Measurements from ENCODE around the gene CHST15. TPM values are rescaled to one million over a fixed set of nuclear protein-coding genes. Genes with fewer than 3 reads are reported as not detected.

The CHST15 gene
- total RNA-seq, 1 donor from 2014 or later = 4.5 TPM

GRCh38 chr10:124032971-124033886, 60.2 kb downstream of the CHST15 start:
- DNase-seq = no peak
- Histone ChIP-seq H3K4me3 (no peak overlapping the region), H3K9me3 (replicated peaks) (no peaks in the 10 kb centered on the region), H3K27ac (replicated peaks) (no peak overlapping the region), H3K36me3 (peaks cover 4% of the 10 kb centered on the region), H3K4me1 (peaks cover 11% of the 10 kb centered on the region), H3K27me3 (ENCODE audit: low read depth) (peaks cover 10% of the 10 kb centered on the region)
- no peak for TF ChIP-seq CTCF (IDR thresholded peaks at IDR 0.05; ENCODE audit: borderline replicate concordance)
- intact Hi-C loops (cut with micrococcal nuclease) = no loop called here

- Histone ChIP-seq H3K4me3 (no peak overlapping the region), H3K27ac (replicated peaks) (no peak overlapping the region), H3K9me3 (replicated peaks) (no peaks in the 10 kb centered on the region), H3K27me3 (ENCODE audit: low read depth) (peaks cover 16% of the 10 kb centered on the region), H3K4me1 (peaks cover 11% of the 10 kb centered on the region), H3K36me3 (peaks cover 4% of the 10 kb centered on the region)
- intact Hi-C loops (cut with micrococcal nuclease) = no loop called here
- DNase-seq = no peak
- no peak for TF ChIP-seq CTCF (IDR thresholded peaks at IDR 0.05; ENCODE audit: borderline replicate concordance)
Observed at GRCh38 chr10:124032087-124032935, 61.1 kb downstream of the CHST15 start.

- intact Hi-C loops (cut with micrococcal nuclease) = no loop called here
- peaks cover 11% of the 10 kb centered on the region for H3K4me1 ChIP-seq
- no peaks in the 10 kb centered on the region for H3K9me3 ChIP-seq (replicated peaks)
- no peaks in the 10 kb centered on the region for H3K36me3 ChIP-seq
- no peak for DNase-seq
- no peak overlapping the region for H3K4me3 ChIP-seq
- TF ChIP-seq CTCF (IDR thresholded peaks at IDR 0.05; ENCODE audit: borderline replicate concordance) = no peak
- H3K27ac ChIP-seq (replicated peaks) = no peak overlapping the region
- peaks cover 31% of the 10 kb centered on the region for H3K27me3 ChIP-seq (ENCODE audit: low read depth)
Observed at GRCh38 chr10:124030492-124031110, 62.8 kb downstream of the CHST15 start.

- Histone ChIP-seq H3K4me3 (no peak overlapping the region), H3K36me3 (no peaks in the 10 kb centered on the region), H3K4me1 (peaks cover 11% of the 10 kb centered on the region), H3K27ac (replicated peaks) (no peak overlapping the region), H3K9me3 (replicated peaks) (no peaks in the 10 kb centered on the region), H3K27me3 (ENCODE audit: low read depth) (peaks cover 37% of the 10 kb centered on the region)
- DNase-seq = no peak
- intact Hi-C loops (cut with micrococcal nuclease) = no loop called here
- no peak for TF ChIP-seq CTCF (IDR thresholded peaks at IDR 0.05; ENCODE audit: borderline replicate concordance)
Observed at GRCh38 chr10:124030061-124030460, 63.3 kb downstream of the CHST15 start.

- TF ChIP-seq CTCF (IDR thresholded peaks at IDR 0.05; ENCODE audit: borderline replicate concordance) = no peak
- H3K4me1 ChIP-seq = peaks cover 11% of the 10 kb centered on the region
- peaks cover 40% of the 10 kb centered on the region for H3K27me3 ChIP-seq (ENCODE audit: low read depth)
- no peaks in the 10 kb centered on the region for H3K36me3 ChIP-seq
- no peaks in the 10 kb centered on the region for H3K9me3 ChIP-seq (replicated peaks)
- no peak overlapping the region for H3K27ac ChIP-seq (replicated peaks)
- intact Hi-C loops (cut with micrococcal nuclease) = no loop called here
- no peak overlapping the region for H3K4me3 ChIP-seq
- no peak for DNase-seq
Observed at GRCh38 chr10:124029559-124029958, 63.8 kb downstream of the CHST15 start.
